GM18505 (cell line): ENCODE data around the gene PRR32.
"Not testable (repeated sequence)": the region's sequence is repeated elsewhere in the genome, so short reads cannot be mapped to it uniquely, and the experiment has no call there.

Experiments used
- ATAC-seq: cut with Tn5 transposase; IDR thresholded peaks from one replicate; pipeline ENCODE4 v1.9.1; 2021; ENCODE audit not compliant: unreplicated experiment
- POLR2A ChIP-seq: IDR thresholded peaks from 4 replicates; pipeline ENCODE4 v1.6.1; 2011; ENCODE audit warnings: borderline replicate concordance; ENCODE audit not compliant: insufficient read depth, insufficient read length; ENCODE audit errors: extremely low read depth

PRR32 gene

DNA sequence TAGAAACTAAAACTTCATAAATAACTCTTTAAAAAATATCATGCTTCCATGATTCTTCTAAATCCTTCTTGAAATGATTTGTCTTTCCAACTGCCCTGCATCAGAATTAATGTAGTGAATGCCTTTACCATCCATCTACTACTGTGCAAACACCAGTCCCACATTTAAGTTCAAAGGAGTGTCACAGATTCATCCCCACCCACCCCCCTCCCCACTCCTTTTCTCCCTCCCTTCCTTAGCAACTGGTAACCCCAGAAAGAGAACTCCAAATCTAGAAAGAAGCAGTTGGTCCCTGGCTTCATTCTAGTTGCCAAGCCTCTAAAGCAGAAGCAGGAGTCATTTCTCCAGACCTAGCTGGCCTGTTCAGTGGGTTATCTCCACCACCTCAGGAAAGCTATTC lies at the start of gene PRR32:
Gene PRR32 (plus strand): TSS at position 301 of the 400 bp plus-strand sequence. CDS start 115 bp downstream, outside the sequence.
- ATAC-seq = no peak
- TF ChIP-seq POLR2A = no peak

- TF ChIP-seq POLR2A = no peak
- ATAC-seq = peak; percentile 80
Measured at GRCh38 chrX:126770179-126770578, 49.4 kb upstream of the PRR32 start.

GRCh38 chrX:126785539-126785938 lies 34.0 kb upstream of the PRR32 start:
- TF ChIP-seq POLR2A = no peak
- no peak for ATAC-seq

- ATAC-seq = no peak
- TF ChIP-seq POLR2A = no peak
Measured at GRCh38 chrX:126799059-126799458, 20.5 kb upstream of the PRR32 start.

DNA sequence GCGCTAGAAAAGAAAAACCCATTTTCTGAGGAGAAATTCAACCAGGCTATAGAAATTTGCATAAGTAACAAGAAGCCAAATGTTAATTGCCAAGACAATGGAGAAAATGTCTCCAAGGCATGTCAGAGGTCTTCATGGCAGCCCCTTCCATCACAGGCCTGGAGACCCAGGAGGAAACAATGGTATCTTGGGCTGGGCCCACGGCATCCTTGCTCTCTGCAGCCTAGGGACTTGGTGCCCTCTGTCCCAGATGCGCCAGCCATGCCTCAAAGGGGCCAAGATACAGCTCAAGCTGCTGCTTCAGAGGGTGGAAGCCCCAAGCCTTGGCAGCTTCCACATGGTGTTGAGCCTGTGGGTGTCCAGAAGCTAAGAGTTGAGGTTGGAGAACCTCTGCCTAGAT lies 12.7 kb upstream of the PRR32 start:
- not testable (repeated sequence) for ATAC-seq

DNA sequence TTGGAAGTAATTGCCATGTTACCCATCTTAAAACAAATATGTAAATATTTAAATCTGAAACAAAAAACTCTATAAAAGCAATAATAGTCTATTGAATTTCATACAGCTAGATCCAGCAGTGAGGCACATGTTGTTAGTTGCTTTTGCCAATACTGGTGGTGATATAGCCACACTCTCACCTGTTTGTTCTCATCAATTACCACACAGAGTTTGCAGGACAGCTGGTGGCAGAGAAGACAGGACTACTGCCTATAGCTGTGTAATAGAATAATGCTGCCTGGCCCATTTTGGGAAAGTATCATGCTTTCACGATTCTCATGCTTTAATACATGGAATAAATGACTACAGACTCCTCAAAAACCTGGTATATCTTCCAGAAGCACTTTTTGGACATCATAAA lies 3.7 kb upstream of the PRR32 start:
- ATAC-seq = no peak
- no peak for TF ChIP-seq POLR2A

DNA sequence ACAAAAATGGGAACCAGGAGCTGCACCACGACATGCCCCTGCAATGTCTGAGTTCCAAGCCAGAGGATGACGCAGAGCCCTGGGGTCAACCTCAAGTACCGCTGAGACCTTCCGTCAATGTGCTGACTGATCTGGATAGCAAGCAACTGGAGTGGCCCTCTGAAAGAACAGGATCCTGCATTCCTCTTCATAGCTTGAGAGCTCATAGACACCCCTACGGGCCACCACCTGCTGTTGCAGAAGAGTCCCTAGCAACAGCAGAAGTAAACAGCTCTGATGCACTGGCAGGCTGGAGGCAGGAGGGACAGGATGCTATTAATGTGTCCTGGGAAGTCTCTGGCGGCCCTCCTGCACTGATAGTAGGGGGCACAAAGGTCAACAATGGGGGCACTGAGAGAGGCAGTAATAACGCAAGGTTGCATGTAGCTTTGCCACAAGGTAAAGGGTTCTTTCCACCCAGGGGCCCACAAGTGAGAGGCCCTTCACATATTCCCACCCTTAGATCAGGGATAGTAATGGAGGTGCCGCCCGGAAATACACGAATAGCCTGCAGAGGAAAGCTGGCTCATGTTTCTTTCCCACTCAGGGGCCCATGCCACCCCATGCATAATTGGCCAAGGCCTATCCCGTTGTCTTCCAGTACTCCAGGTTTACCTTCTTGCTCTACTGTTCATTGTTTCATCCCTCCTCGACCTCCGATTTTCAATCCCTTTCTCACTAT lies 1.3 kb downstream of the PRR32 start:
- no peak for TF ChIP-seq POLR2A
- ATAC-seq = no peak

DNA sequence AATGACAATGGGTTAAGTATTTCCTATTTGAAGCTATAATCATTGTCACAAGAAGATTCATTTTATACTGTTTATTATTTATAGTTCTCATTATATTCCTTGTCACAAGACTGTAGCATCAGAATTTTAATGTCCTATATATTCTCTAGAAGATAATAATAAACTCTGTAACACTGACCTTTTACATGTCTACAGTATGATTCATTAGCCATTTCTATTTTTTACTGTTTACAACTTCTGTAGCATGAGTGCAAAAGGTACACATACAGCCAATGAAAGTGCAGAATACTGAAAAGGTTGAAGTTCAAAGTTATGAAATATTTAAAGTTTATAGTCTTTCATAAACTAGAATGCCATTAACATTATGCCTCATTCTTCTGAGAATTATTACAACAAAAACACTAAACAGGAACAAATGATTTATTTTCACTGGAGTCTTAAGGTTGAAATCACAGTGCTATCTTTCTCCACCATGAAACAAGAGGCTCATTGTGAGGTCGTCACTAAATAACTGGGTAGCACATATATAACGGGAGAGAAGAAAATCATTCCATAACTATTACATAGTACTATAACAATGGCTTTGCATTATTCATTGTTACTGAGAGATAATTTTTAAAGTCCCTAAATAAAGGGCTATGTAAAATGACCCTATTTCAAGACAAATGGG lies 4.9 kb downstream of the PRR32 start:
- TF ChIP-seq POLR2A = no peak
- no peak for ATAC-seq

- no peak for ATAC-seq
- no peak for TF ChIP-seq POLR2A
Measured at GRCh38 chrX:126825566-126826193, 6.2 kb downstream of the PRR32 start.

DNA sequence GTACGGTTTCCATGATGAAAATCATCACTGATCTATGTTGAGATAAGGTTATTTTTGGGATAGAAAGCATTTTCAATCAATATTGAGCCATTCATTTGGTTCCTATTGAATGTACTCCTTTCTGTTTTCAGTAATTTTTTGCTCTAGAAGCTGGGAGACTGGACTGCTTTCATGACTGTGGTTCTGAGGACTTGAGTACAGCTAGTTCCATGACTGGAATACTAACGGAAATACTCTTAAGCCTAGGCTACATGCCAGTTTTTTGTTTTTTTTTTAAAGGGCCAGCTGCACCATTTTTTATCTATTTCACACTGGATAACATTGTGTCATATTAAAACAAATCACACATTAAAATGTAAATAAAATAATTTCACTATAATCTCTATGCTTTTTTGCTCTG lies 16.7 kb downstream of the PRR32 start:
- ATAC-seq = no peak
- no peak for TF ChIP-seq POLR2A

DNA sequence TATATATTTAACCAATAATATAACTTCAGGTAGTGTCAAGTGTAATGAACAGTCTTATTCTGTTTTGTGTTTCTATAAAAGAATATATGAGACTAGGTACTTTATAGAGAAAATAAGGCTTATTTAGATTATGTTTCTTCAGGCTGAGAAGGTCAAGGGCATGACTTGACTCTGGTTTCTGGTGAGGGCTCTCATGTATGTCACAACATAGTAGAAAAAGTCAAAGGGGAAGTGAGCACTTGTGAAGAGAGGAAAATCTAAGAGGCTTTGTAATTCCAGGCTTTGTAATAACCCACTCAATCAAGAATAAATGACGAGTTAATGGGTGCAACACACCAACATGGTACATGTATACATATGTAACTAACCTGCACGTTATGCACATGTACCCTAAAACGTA lies 27.6 kb downstream of the PRR32 start:
- TF ChIP-seq POLR2A = no peak

DNA sequence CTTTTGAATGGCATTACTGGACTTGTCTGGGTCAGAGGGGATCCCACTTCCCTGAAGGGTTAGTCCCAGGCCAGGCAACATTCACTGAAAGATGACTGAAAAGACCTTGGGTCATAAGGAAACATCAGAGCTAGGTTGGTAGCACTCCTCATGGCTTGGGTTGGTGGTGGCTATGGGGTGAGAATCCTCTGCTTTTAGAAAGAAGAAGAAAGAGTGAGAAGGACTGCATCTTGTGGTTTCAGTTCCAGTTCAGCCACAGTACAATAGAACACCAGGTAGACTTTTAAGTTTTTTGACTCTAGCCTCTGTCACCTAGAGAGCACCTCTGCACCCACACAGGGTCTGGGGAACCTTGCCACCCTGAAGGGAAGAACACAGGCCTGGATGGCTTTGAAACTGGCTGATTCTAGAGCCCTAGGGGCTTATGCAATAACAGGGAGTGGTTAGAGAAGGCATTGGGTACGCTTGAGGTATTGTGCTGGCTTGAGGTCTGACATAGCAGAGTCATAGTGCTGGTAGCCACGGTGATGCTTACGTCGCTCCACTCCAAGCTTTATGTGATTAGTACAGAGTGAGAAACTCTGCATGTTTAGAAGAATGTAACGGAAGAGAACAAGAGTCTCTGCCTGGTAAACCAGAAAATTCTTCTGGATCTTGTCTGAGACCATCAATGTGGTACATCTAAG lies 36.5 kb downstream of the PRR32 start:
- no peak for ATAC-seq

More for the DNA sequence above, 27.6 kb downstream of the PRR32 start:
- no peak for ATAC-seq

More for the DNA sequence above, 36.5 kb downstream of the PRR32 start:
- no peak for TF ChIP-seq POLR2A
